CD14-positive monocyte (primary cell): ENCODE measurements around the gene STARD3. TPM values are rescaled to one million over a fixed set of nuclear protein-coding genes. Genes with fewer than 3 reads are reported as not detected.

ENCODE experiments used
- DNase-seq, 3 donors: peaks; one replicate each; pipeline ENCODE4 v3.0.0-alpha.2; 2011 to 2022
- H2AFZ ChIP-seq: 2 replicates; pipeline ENCODE4 v1.6.0; 2012; ENCODE audit warnings: mild to moderate bottlenecking, low read depth, low read length, inconsistent platforms; ENCODE audit not compliant: insufficient read depth, poor library complexity, severe bottlenecking
- H3K27ac ChIP-seq, 2 donors: 1 replicate in 1 of 2; 2 replicates in 1 of 2; pipeline ENCODE4 v1.5.1; 2012 to 2013; ENCODE audit warnings: low read length in 2 of 2, control low read depth in 1 of 2, inconsistent platforms in 1 of 2, low read depth in 1 of 2, mild to moderate bottlenecking in 1 of 2
- H3K27me3 ChIP-seq, 2 donors: one replicate each; pipeline versions ENCODE4 v1.6.0 to v1.6.1; 2011 to 2013; ENCODE audit warnings: low read length in 2 of 2; ENCODE audit not compliant: control insufficient read depth in 2 of 2, insufficient read depth in 2 of 2
- H3K36me3 ChIP-seq, 2 donors: replicated peaks in 1 of 2; 1 replicate in 1 of 2; 2 replicates in 1 of 2; pipeline versions ENCODE4 v1.5.1 to v1.6.1; 2012 to 2013; ENCODE audit warnings: low read length in 2 of 2, control low read depth in 1 of 2, inconsistent platforms in 1 of 2, mild to moderate bottlenecking in 1 of 2; ENCODE audit not compliant: insufficient read depth in 2 of 2, control insufficient read depth in 1 of 2
- H3K4me1 ChIP-seq, 2 donors: 1 replicate in 1 of 2; 2 replicates in 1 of 2; pipeline versions ENCODE4 v1.5.1 to v1.6.1; 2012 to 2013; ENCODE audit warnings: low read length in 2 of 2, control low read depth in 1 of 2, inconsistent platforms in 1 of 2, mild to moderate bottlenecking in 1 of 2, moderate library complexity in 1 of 2; ENCODE audit not compliant: insufficient read depth in 2 of 2, control insufficient read depth in 1 of 2
- H3K4me2 ChIP-seq: replicated peaks from 2 replicates; pipeline ENCODE3; 2012; ENCODE audit warnings: low read length, moderate library complexity, mild to moderate bottlenecking; ENCODE audit not compliant: poor library complexity, severe bottlenecking; ENCODE audit errors: extremely low read depth
- H3K4me3 ChIP-seq, 3 experiments: fragments of 200-600 bp in 1 of 3; sonication (generic) in 1 of 3; replicated peaks in 1 of 3; 1 replicate in 2 of 3; 2 replicates in 1 of 3; pipeline ENCODE4 v1.5.1; 2011 to 2013; ENCODE audit warnings: low read length in 3 of 3, mild to moderate bottlenecking in 3 of 3, control low read depth in 2 of 3, low read depth in 2 of 3, inconsistent platforms in 1 of 3, moderate library complexity in 1 of 3
- H3K79me2 ChIP-seq: 2 replicates; pipeline ENCODE4 v1.6.0; 2012; ENCODE audit warnings: mild to moderate bottlenecking, control low read depth, inconsistent platforms, low read length, moderate library complexity; ENCODE audit not compliant: insufficient read depth
- H3K9ac ChIP-seq: 2 replicates; pipeline ENCODE4 v1.6.0; 2017; ENCODE audit warnings: low read length, mild to moderate bottlenecking; ENCODE audit not compliant: insufficient read depth, poor library complexity, severe bottlenecking
- H3K9me3 ChIP-seq, 2 donors: replicated peaks in 1 of 2; 1 replicate in 1 of 2; 2 replicates in 1 of 2; pipeline versions ENCODE4 v1.5.1 to v1.6.1; 2012 to 2013; ENCODE audit warnings: low read length in 2 of 2, control low read depth in 1 of 2; ENCODE audit not compliant: control insufficient read depth in 1 of 2, insufficient read depth in 1 of 2
- H4K20me1 ChIP-seq: 2 replicates; pipeline ENCODE4 v1.6.0; 2012; ENCODE audit warnings: mild to moderate bottlenecking, low read length, control low read depth, moderate library complexity; ENCODE audit not compliant: insufficient read depth
- H3K27ac Mint-ChIP-seq, 7 donors: one replicate each; pipeline ENCODE4 v1.8.0; 2020; ENCODE audit warnings: mild to moderate bottlenecking in 7 of 7, mixed read lengths in 7 of 7, moderate library complexity in 6 of 7, inconsistent platforms in 2 of 7
- H3K27me3 Mint-ChIP-seq, 3 donors: one replicate each; pipeline ENCODE4 v1.8.0; 2021 to 2022; ENCODE audit warnings: low read depth in 3 of 3, mild to moderate bottlenecking in 3 of 3, mixed read lengths in 3 of 3, moderate library complexity in 3 of 3, inconsistent platforms in 1 of 3
- H3K36me3 Mint-ChIP-seq, 2 donors: one replicate each; pipeline ENCODE4 v1.8.0; 2020; ENCODE audit warnings: mixed read lengths in 2 of 2, inconsistent platforms in 1 of 2, mild to moderate bottlenecking in 1 of 2
- H3K4me1 Mint-ChIP-seq: one replicate; pipeline ENCODE4 v1.8.0; 2020; ENCODE audit warnings: mild to moderate bottlenecking, mixed read lengths
- H3K4me3 Mint-ChIP-seq, 2 donors: one replicate each; pipeline ENCODE4 v1.8.0; 2020; ENCODE audit warnings: mild to moderate bottlenecking in 2 of 2, mixed read lengths in 2 of 2, moderate library complexity in 1 of 2
- H3K9me3 Mint-ChIP-seq, 7 donors: one replicate each; pipeline ENCODE4 v1.8.0; 2020 to 2022; ENCODE audit warnings: mixed read lengths in 7 of 7, mild to moderate bottlenecking in 6 of 7, moderate library complexity in 6 of 7, inconsistent platforms in 2 of 7
- WGBS: methylation state at CpG from one replicate; pipeline ENCODE4 v1.1.5; 2013; ENCODE audit warnings: missing lambda C conversion rate; ENCODE audit not compliant: insufficient coverage; 5-methylcytosine and 5-hydroxymethylcytosine counted together
- intact Hi-C, 2 donors: fragments of 100-400 bp; cut with micrococcal nuclease; formaldehyde crosslinking; loops; one replicate each; pipeline versions ENCODE4 v1.15.0 to v1.15.1; 2023
- polyA plus RNA-seq, 3 donors: library from polyadenylated mRNA; depleted of rRNA in 1 of 3; unstranded in 2 of 3; stranded (reverse) in 1 of 3; fragments of 300-500 nt in 2 of 3; fragments of >200 nt in 1 of 3; fragmentation: Illumina TruSeq in 2 of 3; gene quantifications; 1 replicate in 2 of 3; 2 replicates in 1 of 3; pipeline ENCODE4 v1.2.3, GENCODE V29; 2012 to 2021
- TF ChIP-seq, protein P1 (sequence below): fragments of 200-600 bp; IDR thresholded peaks from one replicate; pipeline ENCODE4 v1.8.0; 2022; ENCODE audit warnings: antibody characterized with exemption, mild to moderate bottlenecking

The STARD3 gene
- polyA plus RNA-seq, 3 donors, result 35.1 to 114 (median 45.3) TPM

- TF ChIP-seq, protein P1, sequence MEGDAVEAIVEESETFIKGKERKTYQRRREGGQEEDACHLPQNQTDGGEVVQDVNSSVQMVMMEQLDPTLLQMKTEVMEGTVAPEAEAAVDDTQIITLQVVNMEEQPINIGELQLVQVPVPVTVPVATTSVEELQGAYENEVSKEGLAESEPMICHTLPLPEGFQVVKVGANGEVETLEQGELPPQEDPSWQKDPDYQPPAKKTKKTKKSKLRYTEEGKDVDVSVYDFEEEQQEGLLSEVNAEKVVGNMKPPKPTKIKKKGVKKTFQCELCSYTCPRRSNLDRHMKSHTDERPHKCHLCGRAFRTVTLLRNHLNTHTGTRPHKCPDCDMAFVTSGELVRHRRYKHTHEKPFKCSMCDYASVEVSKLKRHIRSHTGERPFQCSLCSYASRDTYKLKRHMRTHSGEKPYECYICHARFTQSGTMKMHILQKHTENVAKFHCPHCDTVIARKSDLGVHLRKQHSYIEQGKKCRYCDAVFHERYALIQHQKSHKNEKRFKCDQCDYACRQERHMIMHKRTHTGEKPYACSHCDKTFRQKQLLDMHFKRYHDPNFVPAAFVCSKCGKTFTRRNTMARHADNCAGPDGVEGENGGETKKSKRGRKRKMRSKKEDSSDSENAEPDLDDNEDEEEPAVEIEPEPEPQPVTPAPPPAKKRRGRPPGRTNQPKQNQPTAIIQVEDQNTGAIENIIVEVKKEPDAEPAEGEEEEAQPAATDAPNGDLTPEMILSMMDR, result no peak
- peak overlapping the region; percentile 79 to 92 for H3K4me3 Mint-ChIP-seq
- no peaks in the 10 kb centered on the region for H3K36me3 Mint-ChIP-seq
- no peaks in the 10 kb centered on the region for H3K36me3 ChIP-seq
- H3K27me3 Mint-ChIP-seq, result peaks cover 41 to 81% (median 69%) of the 10 kb centered on the region in 3 donors
- H3K9ac ChIP-seq, result no peak overlapping the region
- H3K79me2 ChIP-seq, result no peaks in the 10 kb centered on the region
- DNase-seq, result no peak
- no peak overlapping the region for H3K27ac ChIP-seq
- intact Hi-C loops, result no loop called here
- 0% methylated on average over 22 of the region's 33 CpGs for WGBS
- peaks cover 20 to 27% of the 10 kb centered on the region in 2 donors for H3K4me1 ChIP-seq
- H3K4me1 Mint-ChIP-seq, result peaks cover 21% of the 10 kb centered on the region
- peak overlapping the region; percentile 42 to 79 (median 48) for H3K4me3 ChIP-seq
- H3K27me3 ChIP-seq, result peaks cover 9 to 51% of the 10 kb centered on the region in 2 donors
- H4K20me1 ChIP-seq, result no peaks in the 10 kb centered on the region
- H3K9me3 Mint-ChIP-seq, result peaks cover 0 to 3% (median 0%) of the 10 kb centered on the region in 7 donors
- peak overlapping the region; percentile 84 for H3K4me2 ChIP-seq
- no peak overlapping the region for H3K27ac Mint-ChIP-seq
- peak overlapping the region; percentile 77 for H2AFZ ChIP-seq
- no peaks in the 10 kb centered on the region for H3K9me3 ChIP-seq
These were observed 18.6 kb upstream of the STARD3 start for GRCh38 chr17:39618246-39618913.

- Mint-ChIP-seq H3K4me1 (peaks cover 23% of the 10 kb centered on the region), H3K36me3 (no peaks in the 10 kb centered on the region), H3K9me3 (peaks cover 0 to 3% (median 0%) of the 10 kb centered on the region in 7 donors), H3K27ac (peak overlapping the region in 1 of 7 donors; percentile 40), H3K4me3 (peak overlapping the region in 1 of 2 donors; percentile 92), H3K27me3 (peaks cover 42 to 79% (median 65%) of the 10 kb centered on the region in 3 donors)
- WGBS, result 52% methylated on average over 7 of the region's 13 CpGs
- no peak overlapping the region for H3K27ac ChIP-seq
- H3K9ac ChIP-seq, result no peak overlapping the region
- peaks cover 9 to 54% of the 10 kb centered on the region in 2 donors for H3K27me3 ChIP-seq
- H3K79me2 ChIP-seq, result no peaks in the 10 kb centered on the region
- H3K4me3 ChIP-seq, result peak overlapping the region in 1 of 3 experiments; percentile 79
- H3K9me3 ChIP-seq, result no peaks in the 10 kb centered on the region
- peaks cover 20 to 27% of the 10 kb centered on the region in 2 donors for H3K4me1 ChIP-seq
- H4K20me1 ChIP-seq, result no peaks in the 10 kb centered on the region
- peak overlapping the region; percentile 77 for H2AFZ ChIP-seq
- no peak for DNase-seq
- H3K36me3 ChIP-seq, result no peaks in the 10 kb centered on the region
- intact Hi-C loops, result no loop called here
- TF ChIP-seq, protein P1, result no peak
- peak overlapping the region; percentile 84 for H3K4me2 ChIP-seq
These were observed 17.8 kb upstream of the STARD3 start for GRCh38 chr17:39618956-39619785.
